Colonic mucosa (tissue), 4 donors: ENCODE results near the gene NELL2. TPM values are rescaled to one million over a fixed set of nuclear protein-coding genes. Genes with fewer than 3 reads are reported as not detected.

Experiments
- DNase-seq: peaks from one replicate; pipeline ENCODE4 v3.0.0-alpha.2; 2020
- H3K27ac ChIP-seq: fragments of 200-600 bp; one replicate; pipeline ENCODE4 v1.8.0; 2021
- H3K27me3 ChIP-seq: fragments of 200-600 bp; one replicate; pipeline ENCODE4 v1.8.0; 2021
- H3K36me3 ChIP-seq: fragments of 200-600 bp; one replicate; pipeline ENCODE4 v1.8.0; 2021
- H3K4me1 ChIP-seq: fragments of 200-600 bp; one replicate; pipeline ENCODE4 v1.8.0; 2021; ENCODE audit warnings: mild to moderate bottlenecking
- H3K4me3 ChIP-seq: fragments of 200-600 bp; one replicate; pipeline ENCODE4 v1.8.0; 2021
- H3K9ac ChIP-seq, 2 donors: one replicate each; pipeline ENCODE4 v1.7.0; 2013; ENCODE audit warnings: control low read depth in 2 of 2, low read depth in 2 of 2, low read length in 2 of 2
- H3K9me3 ChIP-seq: fragments of 200-600 bp; one replicate; pipeline ENCODE4 v1.8.0; 2021
- intact Hi-C: fragments of 100-400 bp; cut with DNase I; formaldehyde crosslinking; loops from one replicate; pipeline ENCODE4 v1.14.1; 2022
- total RNA-seq, 2 donors: library from RNA; stranded (reverse); fragmentation: NEBNext Ultra II Directional in 1 of 2; extraction: Animal tissue kit (Norgen Biotek cat#: 25700) in 1 of 2; gene quantifications; one replicate each; pipeline ENCODE4 v1.2.1, GENCODE V29; 2021
- TF ChIP-seq, protein P1 (sequence below): fragments of 200-600 bp; IDR thresholded peaks from one replicate; pipeline ENCODE4 v1.8.0; 2022; ENCODE audit warnings: antibody characterized with exemption, mild to moderate bottlenecking
- donor health status: healthy.
- donor health status: DM: no; HTN: no; CAD: no.
- donor health status: DM: no; HTN: no; CAD: no.

The NELL2 gene
- total RNA-seq, 2 donors from 2014 or later, result 2.1 to 3.0 TPM

DNA sequence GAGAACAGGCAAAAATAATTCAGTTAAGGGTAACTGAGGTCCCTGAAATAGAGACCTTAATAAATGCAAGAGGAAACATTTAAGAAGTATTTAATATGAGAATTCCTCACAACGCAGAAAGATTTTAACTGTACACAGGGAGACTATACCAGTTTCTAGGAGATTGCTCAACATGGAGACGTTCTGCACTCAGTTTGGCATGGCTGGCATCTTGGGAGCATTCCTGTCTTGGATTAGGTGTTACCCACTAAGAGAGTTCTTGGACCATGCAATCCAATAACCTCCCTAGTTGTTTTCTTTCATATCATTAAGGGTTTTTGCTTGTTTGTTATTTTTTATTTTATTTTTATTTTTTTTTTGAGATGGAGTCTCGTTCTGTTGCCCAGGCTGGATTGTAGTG lies 302.4 kb downstream of the NELL2 start:
- Histone ChIP-seq H3K9ac (no peak overlapping the region), H3K27me3 (no peaks in the 10 kb centered on the region), H3K9me3 (no peaks in the 10 kb centered on the region), H3K4me1 (no peaks in the 10 kb centered on the region), H3K36me3 (no peaks in the 10 kb centered on the region), H3K27ac (no peak overlapping the region), H3K4me3 (no peak overlapping the region)
- DNase-seq, result no peak
- intact Hi-C loops, result no loop called here
- TF ChIP-seq, protein P1, sequence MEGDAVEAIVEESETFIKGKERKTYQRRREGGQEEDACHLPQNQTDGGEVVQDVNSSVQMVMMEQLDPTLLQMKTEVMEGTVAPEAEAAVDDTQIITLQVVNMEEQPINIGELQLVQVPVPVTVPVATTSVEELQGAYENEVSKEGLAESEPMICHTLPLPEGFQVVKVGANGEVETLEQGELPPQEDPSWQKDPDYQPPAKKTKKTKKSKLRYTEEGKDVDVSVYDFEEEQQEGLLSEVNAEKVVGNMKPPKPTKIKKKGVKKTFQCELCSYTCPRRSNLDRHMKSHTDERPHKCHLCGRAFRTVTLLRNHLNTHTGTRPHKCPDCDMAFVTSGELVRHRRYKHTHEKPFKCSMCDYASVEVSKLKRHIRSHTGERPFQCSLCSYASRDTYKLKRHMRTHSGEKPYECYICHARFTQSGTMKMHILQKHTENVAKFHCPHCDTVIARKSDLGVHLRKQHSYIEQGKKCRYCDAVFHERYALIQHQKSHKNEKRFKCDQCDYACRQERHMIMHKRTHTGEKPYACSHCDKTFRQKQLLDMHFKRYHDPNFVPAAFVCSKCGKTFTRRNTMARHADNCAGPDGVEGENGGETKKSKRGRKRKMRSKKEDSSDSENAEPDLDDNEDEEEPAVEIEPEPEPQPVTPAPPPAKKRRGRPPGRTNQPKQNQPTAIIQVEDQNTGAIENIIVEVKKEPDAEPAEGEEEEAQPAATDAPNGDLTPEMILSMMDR, result no peak

DNA sequence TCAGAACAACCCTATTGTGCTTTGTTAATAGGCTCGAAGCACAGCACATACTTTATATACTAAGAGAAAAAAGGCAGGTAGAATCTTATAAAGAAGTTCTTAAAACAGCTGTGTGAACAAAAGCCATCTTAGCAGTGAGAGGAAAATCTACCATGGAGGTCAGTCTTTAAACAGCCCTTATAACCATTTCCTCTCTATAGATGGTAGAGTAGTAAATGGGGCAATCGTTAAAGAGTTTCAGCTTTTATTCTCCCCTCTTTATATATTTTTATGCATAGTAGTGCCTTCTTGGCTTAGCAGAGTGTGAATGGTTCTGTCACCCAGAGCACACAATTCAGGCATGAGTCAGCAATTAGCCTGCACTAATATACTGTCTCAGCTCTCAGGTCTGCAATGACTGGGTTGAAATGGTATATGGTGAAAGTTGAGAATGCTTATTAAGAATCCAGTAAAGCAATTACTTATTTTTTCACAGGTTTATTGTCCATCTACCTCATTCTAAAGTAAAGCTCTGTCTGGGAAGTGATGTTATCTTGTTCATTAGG lies 305.0 kb downstream of the NELL2 start:
- no peaks in the 10 kb centered on the region for H3K27me3 ChIP-seq
- no peak overlapping the region for H3K9ac ChIP-seq
- TF ChIP-seq, protein P1, result no peak
- H3K27ac ChIP-seq, result no peak overlapping the region
- H3K36me3 ChIP-seq, result no peaks in the 10 kb centered on the region
- DNase-seq, result no peak
- no peak overlapping the region for H3K4me3 ChIP-seq
- H3K9me3 ChIP-seq, result no peaks in the 10 kb centered on the region
- no peaks in the 10 kb centered on the region for H3K4me1 ChIP-seq
- intact Hi-C loops, result no loop called here

DNA sequence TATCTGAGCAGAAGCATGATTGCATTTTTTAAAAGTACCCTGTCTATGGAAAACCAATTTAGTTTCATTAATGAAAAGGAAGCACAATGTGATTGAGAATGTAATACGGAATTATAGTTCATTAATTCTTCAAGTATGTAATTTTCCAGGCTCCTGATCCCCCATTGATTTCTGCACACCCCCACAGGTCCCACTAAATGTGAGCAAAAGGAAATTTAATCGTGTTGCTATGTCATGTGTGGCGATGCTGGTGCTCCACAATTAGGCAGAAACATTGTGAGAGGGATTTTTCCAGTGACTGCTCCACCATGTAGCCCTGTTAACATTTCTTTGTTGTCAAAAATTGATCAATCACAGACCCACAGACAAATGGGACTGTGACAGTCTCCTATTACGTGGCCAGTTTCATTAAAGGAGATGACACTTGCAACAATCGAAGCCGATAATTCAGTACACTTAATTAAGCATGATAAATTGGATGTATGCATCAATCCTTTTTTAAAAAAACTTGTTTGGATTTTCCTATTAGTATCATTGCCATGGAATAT lies 306.0 kb downstream of the NELL2 start:
- intact Hi-C loops, result no loop called here
- H3K27me3 ChIP-seq, result no peaks in the 10 kb centered on the region
- no peak for DNase-seq
- TF ChIP-seq, protein P1, result no peak
- H3K4me1 ChIP-seq, result no peaks in the 10 kb centered on the region
- no peak overlapping the region for H3K4me3 ChIP-seq
- no peak overlapping the region for H3K9ac ChIP-seq
- H3K27ac ChIP-seq, result no peak overlapping the region
- H3K36me3 ChIP-seq, result no peaks in the 10 kb centered on the region
- H3K9me3 ChIP-seq, result no peaks in the 10 kb centered on the region

DNA sequence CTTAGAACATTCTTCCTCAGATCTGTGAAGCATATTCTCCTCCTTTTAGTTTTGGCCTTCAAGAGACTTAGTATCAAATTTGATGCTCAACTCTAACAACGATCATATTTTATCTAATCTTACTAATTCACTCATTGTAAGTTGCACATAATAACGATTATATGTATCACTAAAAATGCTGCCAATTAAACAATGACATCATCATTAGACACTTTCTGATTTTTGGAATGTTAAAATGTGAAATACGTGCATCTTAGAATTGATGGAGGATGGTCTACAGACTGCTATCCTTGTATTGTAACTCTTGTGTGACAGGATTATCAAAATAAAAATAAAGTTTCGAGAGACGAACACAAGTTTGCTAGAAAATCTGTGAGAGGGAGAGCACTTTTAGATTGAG lies 311.0 kb downstream of the NELL2 start:
- H3K9ac ChIP-seq, result no peak overlapping the region
- no peak overlapping the region for H3K27ac ChIP-seq
- no peaks in the 10 kb centered on the region for H3K27me3 ChIP-seq
- H3K36me3 ChIP-seq, result no peaks in the 10 kb centered on the region
- intact Hi-C loops, result no loop called here
- no peak overlapping the region for H3K4me3 ChIP-seq
- no peaks in the 10 kb centered on the region for H3K4me1 ChIP-seq
- TF ChIP-seq, protein P1, result no peak
- H3K9me3 ChIP-seq, result no peaks in the 10 kb centered on the region
- DNase-seq, result no peak

DNA sequence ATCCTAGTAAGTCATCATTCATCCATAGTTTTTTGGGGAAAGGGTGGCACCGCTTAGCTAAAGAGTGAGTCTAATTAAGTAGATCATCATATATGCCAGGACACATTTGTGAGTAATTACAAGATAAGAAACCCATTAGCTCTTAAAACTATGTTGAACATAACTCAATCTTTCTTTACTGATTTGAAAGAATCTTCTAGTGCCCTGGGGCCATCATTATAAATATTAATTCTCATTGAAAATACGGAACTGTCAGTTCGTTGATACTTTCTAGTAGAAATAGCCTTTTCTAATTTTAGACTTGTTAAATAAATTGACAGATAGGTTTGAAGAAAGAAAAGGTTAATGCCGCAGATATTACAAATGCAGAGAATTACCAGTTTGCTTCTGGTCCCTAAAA lies 312.6 kb downstream of the NELL2 start:
- no peaks in the 10 kb centered on the region for H3K36me3 ChIP-seq
- H3K27ac ChIP-seq, result no peak overlapping the region
- no peak overlapping the region for H3K9ac ChIP-seq
- DNase-seq, result no peak
- H3K4me3 ChIP-seq, result no peak overlapping the region
- intact Hi-C loops, result no loop called here
- TF ChIP-seq, protein P1, result no peak
- H3K4me1 ChIP-seq, result no peaks in the 10 kb centered on the region
- no peaks in the 10 kb centered on the region for H3K9me3 ChIP-seq
- H3K27me3 ChIP-seq, result no peaks in the 10 kb centered on the region
